ENCODE results near the gene DOCK2. TPM values are rescaled to one million over a fixed set of nuclear protein-coding genes. Genes with fewer than 3 reads are reported as not detected.

Gene DOCK2
- total RNA-seq, 3 donors from 2014 or later = 13.4 to 43.8 (median 19.8) TPM

- TF ChIP-seq POLR2AphosphoS5 (IDR thresholded peaks at IDR 0.05) (no peak), CTCF (IDR thresholded peaks at IDR 0.05) (no peak), POLR2A (IDR thresholded peaks at IDR 0.05) (no peak)
- Histone ChIP-seq H3K27ac (no peak overlapping the region), H3K36me3 (no peaks in the 10 kb centered on the region), H3K4me1 (no peaks in the 10 kb centered on the region), H3K4me3 (no peak overlapping the region), H3K9me3 (no peaks in the 10 kb centered on the region), H3K27me3 (no peaks in the 10 kb centered on the region)
- DNase-seq (ENCODE audit: low spot score in 2 of 2) = no peak
- intact Hi-C loops (cut with DNase I; ENCODE audit: low total_unique reads) = no loop called here
These were observed 227.4 kb downstream of the DOCK2 start for GRCh38 chr5:169864483-169864882.

GRCh38 chr5:169867347-169867746, 230.3 kb downstream of the DOCK2 start:
- no peaks in the 10 kb centered on the region for H3K9me3 ChIP-seq
- no peak overlapping the region for H3K27ac ChIP-seq
- H3K36me3 ChIP-seq = no peaks in the 10 kb centered on the region
- DNase-seq (ENCODE audit: low spot score in 2 of 2) = no peak
- no peaks in the 10 kb centered on the region for H3K27me3 ChIP-seq
- H3K4me1 ChIP-seq = no peaks in the 10 kb centered on the region
- no peak overlapping the region for H3K4me3 ChIP-seq
- intact Hi-C loops (cut with DNase I; ENCODE audit: low total_unique reads) = no loop called here
- TF ChIP-seq POLR2AphosphoS5 (IDR thresholded peaks at IDR 0.05) = no peak
- TF ChIP-seq POLR2A (IDR thresholded peaks at IDR 0.05) = no peak
- TF ChIP-seq CTCF (IDR thresholded peaks at IDR 0.05) = no peak

- no peaks in the 10 kb centered on the region for H3K9me3 ChIP-seq
- DNase-seq (ENCODE audit: low spot score in 2 of 2) = no peak
- H3K4me3 ChIP-seq = no peak overlapping the region
- H3K36me3 ChIP-seq = no peaks in the 10 kb centered on the region
- intact Hi-C loops (cut with DNase I; ENCODE audit: low total_unique reads) = no loop called here
- H3K4me1 ChIP-seq = no peaks in the 10 kb centered on the region
- no peaks in the 10 kb centered on the region for H3K27me3 ChIP-seq
- no peak overlapping the region for H3K27ac ChIP-seq
- TF ChIP-seq POLR2A (IDR thresholded peaks at IDR 0.05) = no peak
- no peak for TF ChIP-seq POLR2AphosphoS5 (IDR thresholded peaks at IDR 0.05)
- TF ChIP-seq CTCF (IDR thresholded peaks at IDR 0.05) = no peak
These were observed 232.0 kb downstream of the DOCK2 start for GRCh38 chr5:169869066-169869465.

GRCh38 chr5:169870211-169870610, 233.1 kb downstream of the DOCK2 start:
- DNase-seq (ENCODE audit: low spot score in 2 of 2) = no peak
- no peak overlapping the region for H3K27ac ChIP-seq
- intact Hi-C loops (cut with DNase I; ENCODE audit: low total_unique reads) = no loop called here
- no peaks in the 10 kb centered on the region for H3K36me3 ChIP-seq
- no peaks in the 10 kb centered on the region for H3K9me3 ChIP-seq
- TF ChIP-seq POLR2AphosphoS5 (IDR thresholded peaks at IDR 0.05) (no peak), POLR2A (IDR thresholded peaks at IDR 0.05) (no peak), CTCF (IDR thresholded peaks at IDR 0.05) (no peak)
- H3K4me3 ChIP-seq = no peak overlapping the region
- no peaks in the 10 kb centered on the region for H3K4me1 ChIP-seq
- H3K27me3 ChIP-seq = no peaks in the 10 kb centered on the region

GRCh38 chr5:169871826-169872490, 234.9 kb downstream of the DOCK2 start:
- TF ChIP-seq CTCF (IDR thresholded peaks at IDR 0.05) (no peak), POLR2A (IDR thresholded peaks at IDR 0.05) (no peak), POLR2AphosphoS5 (IDR thresholded peaks at IDR 0.05) (no peak)
- H3K9me3 ChIP-seq = no peaks in the 10 kb centered on the region
- no peak overlapping the region for H3K27ac ChIP-seq
- no peaks in the 10 kb centered on the region for H3K36me3 ChIP-seq
- no peaks in the 10 kb centered on the region for H3K4me1 ChIP-seq
- intact Hi-C loops (cut with DNase I; ENCODE audit: low total_unique reads) = no loop called here
- no peak overlapping the region for H3K4me3 ChIP-seq
- DNase-seq (ENCODE audit: low spot score in 2 of 2) = no peak
- no peaks in the 10 kb centered on the region for H3K27me3 ChIP-seq
